Activated CD4-positive, alpha-beta memory T cell treated with anti-CD3 and anti-CD28 coated beads for 36 hours (primary cell): Measurements from ENCODE around the gene PPP6R1. TPM values are rescaled to one million over a fixed set of nuclear protein-coding genes. Genes with fewer than 3 reads are reported as not detected.
A peak's percentile ranks its signal among the peaks of the same experiment; 100 is the strongest.

ENCODE experiments used
- CTCF ChIA-PET: fragments of 350-600 bp; sonication (Branson Sonifier 250); formaldehyde crosslinking; loops from one replicate; lab custom pipeline; 2021; ENCODE audit warnings: antibody characterized with exemption, inconsistent platforms; lab: Charles Lee
- POLR2A ChIA-PET: fragments of 350-600 bp; sonication (Branson Sonifier 250); formaldehyde crosslinking; loops from one replicate; lab custom pipeline; 2021; ENCODE audit warnings: antibody characterized with exemption; lab: Charles Lee
- DNase-seq: peaks from one replicate; pipeline ENCODE4 v3.0.0-alpha.2; 2020
- H3K27ac Mint-ChIP-seq: one replicate; pipeline ENCODE4 v1.8.0; 2021; ENCODE audit warnings: mixed read lengths
- H3K27me3 Mint-ChIP-seq: one replicate; pipeline ENCODE4 v1.8.0; 2021; ENCODE audit warnings: mixed read lengths
- H3K36me3 Mint-ChIP-seq: one replicate; pipeline ENCODE4 v1.8.0; 2021; ENCODE audit warnings: mixed read lengths
- H3K4me1 Mint-ChIP-seq: one replicate; pipeline ENCODE4 v1.8.0; 2021; ENCODE audit warnings: low read depth, mixed read lengths
- H3K4me3 Mint-ChIP-seq: one replicate; pipeline ENCODE4 v1.8.0; 2021; ENCODE audit warnings: mild to moderate bottlenecking, mixed read lengths
- H3K9me3 Mint-ChIP-seq: one replicate; pipeline ENCODE4 v1.8.0; 2021; ENCODE audit warnings: mixed read lengths
- intact Hi-C: fragments of 100-400 bp; cut with micrococcal nuclease; formaldehyde crosslinking; loops from one replicate; pipeline ENCODE4 v1.15.1; 2023
- total RNA-seq, 2 experiments: library from RNA; stranded (reverse); gene quantifications; one replicate each; pipeline ENCODE4 v1.2.3, GENCODE V29; 2021

The PPP6R1 gene
- total RNA-seq, 2 experiments from 2014 or later, result 180 to 200 TPM

DNA sequence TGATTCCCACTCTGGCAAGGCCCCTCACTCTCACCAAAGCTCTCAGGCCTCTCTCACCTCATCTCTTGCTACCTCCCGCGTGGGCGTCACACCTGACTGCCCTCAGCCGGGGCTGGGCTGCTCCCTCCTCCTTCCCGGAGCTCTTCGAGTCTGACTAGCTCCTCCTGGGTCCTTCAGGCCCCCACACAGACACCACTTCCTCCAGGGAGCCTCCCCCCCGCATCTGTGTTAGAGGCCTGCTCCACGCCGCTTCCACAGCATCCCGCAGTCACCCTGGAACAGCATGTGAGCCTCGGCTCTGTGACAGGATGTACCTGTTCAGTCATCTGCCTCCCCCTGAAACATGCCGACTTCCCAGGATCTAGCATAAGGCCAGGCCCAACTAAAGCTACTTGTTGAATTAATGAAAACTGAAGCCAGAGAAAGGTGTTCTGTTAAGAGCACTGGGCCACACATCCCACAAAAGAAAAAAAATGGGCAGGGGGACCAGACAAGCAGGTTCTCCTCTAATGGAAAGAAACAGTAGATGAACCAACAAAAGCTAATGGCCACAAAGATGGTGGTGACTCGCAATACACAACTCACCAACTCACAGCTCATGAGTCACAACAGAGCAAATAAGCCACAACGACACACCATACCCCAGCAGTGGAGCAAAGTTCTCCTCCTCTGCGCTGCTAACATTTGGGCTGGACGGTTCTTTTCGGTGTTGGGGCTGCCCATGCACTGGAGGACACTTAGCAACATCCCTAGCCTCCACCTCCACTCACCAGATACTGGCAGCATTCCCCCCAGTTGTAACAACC lies 3.0 kb downstream of the PPP6R1 start:
- ChIA-PET CTCF (interaction anchor here (0.8 to 2.6 kb wide), 8 partner anchors 44 to 397 kb away, joined by 3 to 9 read pairs (median 4); partner anchors contain the start of genes KMT5C and ZNF628), POLR2A (interaction anchor here (0.6 to 3.9 kb wide), 9 partner anchors 24 to 886 kb away, joined by 3 to 20 read pairs (median 5); partner anchors contain the start of genes HSPBP1, KMT5C, RPL28 and TMEM238)
- Mint-ChIP-seq H3K36me3 (peaks cover 41% of the 10 kb centered on the region), H3K27me3 (no peaks in the 10 kb centered on the region), H3K4me3 (peak overlapping the region; percentile 93), H3K9me3 (no peaks in the 10 kb centered on the region), H3K4me1 (peaks cover 60% of the 10 kb centered on the region), H3K27ac (peak overlapping the region; percentile 98)
- intact Hi-C loops, result loop anchor here (5.0 to 10.0 kb wide), 3 partner anchors 36 to 386 kb away; partner anchors contain the start of genes ZNF580 and ZNF581
- peak; percentile 80 for DNase-seq

DNA sequence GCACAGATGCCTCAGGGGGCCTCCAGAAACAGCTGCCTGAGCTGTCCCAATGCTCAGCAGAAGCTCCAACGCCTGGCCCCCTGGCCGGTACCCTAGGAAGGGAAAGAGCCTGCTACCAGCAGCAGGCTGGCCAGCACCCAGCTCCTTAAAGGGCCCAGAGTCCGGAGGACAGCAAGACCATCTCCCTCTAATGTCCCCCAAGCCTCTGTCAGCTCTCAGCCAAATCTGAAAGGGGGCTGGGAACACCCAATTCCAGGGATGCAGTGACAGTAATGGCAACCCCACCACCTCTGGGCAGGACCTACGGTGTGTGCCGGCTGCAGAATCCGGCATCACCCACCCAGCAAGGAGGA lies 4.2 kb downstream of the PPP6R1 start:
- DNase-seq, result no peak
- ChIA-PET CTCF (interaction anchor here (0.9 to 2.6 kb wide), 6 partner anchors 47 to 399 kb away, joined by 3 to 9 read pairs (median 3); partner anchors contain the start of gene KMT5C), POLR2A (interaction anchor here (1.1 to 3.9 kb wide), 4 partner anchors 25 to 153 kb away, joined by 3 to 18 read pairs (median 10); partner anchors contain the start of genes HSPBP1, RPL28 and UBE2S)
- peaks cover 44% of the 10 kb centered on the region for H3K36me3 Mint-ChIP-seq
- H3K27me3 Mint-ChIP-seq, result no peaks in the 10 kb centered on the region
- H3K4me1 Mint-ChIP-seq, result peaks cover 57% of the 10 kb centered on the region
- H3K27ac Mint-ChIP-seq, result peak overlapping the region; percentile 98
- H3K4me3 Mint-ChIP-seq, result peak overlapping the region; percentile 93
- H3K9me3 Mint-ChIP-seq, result no peaks in the 10 kb centered on the region
- intact Hi-C loops, result loop anchor here (10.0 kb wide), 1 partner anchor 80 kb away; no protein-coding TSS in a partner anchor

DNA sequence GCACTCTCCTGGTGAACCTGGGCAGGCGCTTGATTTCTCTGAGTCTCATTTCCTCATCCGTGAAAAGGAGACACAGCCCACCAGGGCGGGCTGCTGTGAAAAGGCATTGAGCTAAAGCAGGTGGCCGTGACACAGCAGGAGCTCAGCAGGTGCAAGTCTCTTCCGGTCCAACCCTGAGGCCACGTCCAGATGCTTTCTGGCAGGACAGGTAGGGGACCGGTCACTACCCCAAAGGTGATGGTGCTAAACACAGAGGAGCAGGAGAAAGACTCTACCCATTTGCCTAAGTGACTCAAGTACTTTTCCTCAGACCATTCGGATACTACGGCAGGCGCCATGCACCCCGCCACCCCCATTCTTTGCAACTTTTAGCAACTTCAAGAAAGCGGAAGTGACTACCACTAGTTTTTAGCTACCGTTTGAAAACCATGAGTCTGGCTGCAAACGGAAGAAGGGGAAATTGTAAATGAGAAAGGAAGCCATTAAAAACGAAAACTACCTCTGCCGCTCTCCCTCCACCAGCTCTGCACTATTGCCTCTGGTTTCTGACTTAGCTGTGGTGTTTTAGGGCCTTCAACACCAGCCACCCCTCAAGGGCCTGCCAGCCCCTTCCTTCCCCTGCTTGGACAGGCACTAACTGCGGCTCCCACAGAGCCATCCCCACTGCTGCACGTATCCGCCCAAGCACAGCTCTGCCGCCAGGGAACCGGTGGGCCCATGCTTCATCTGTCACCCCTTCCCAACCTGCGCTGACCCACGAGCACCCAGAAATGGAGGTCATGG lies 4.8 kb downstream of the PPP6R1 start:
- intact Hi-C loops, result loop anchor here (10.0 kb wide), 1 partner anchor 79 kb away; no protein-coding TSS in a partner anchor
- POLR2A ChIA-PET, result interaction anchor here (0.6 to 3.9 kb wide), 7 partner anchors 26 to 389 kb away, joined by 3 to 18 read pairs (median 5); partner anchors contain the start of genes HSPBP1, KMT5C, RPL28 and TMEM238
- Mint-ChIP-seq H3K36me3 (peaks cover 44% of the 10 kb centered on the region), H3K4me3 (peak overlapping the region; percentile 93), H3K9me3 (no peaks in the 10 kb centered on the region), H3K4me1 (peaks cover 55% of the 10 kb centered on the region), H3K27ac (peak overlapping the region; percentile 98), H3K27me3 (no peaks in the 10 kb centered on the region)
- DNase-seq, result peak; percentile 79
- CTCF ChIA-PET, result interaction anchor here (0.6 to 2.6 kb wide), 4 partner anchors 48 to 401 kb away, joined by 3 to 9 read pairs (median 4); partner anchors contain the start of genes KMT5C and U2AF2

DNA sequence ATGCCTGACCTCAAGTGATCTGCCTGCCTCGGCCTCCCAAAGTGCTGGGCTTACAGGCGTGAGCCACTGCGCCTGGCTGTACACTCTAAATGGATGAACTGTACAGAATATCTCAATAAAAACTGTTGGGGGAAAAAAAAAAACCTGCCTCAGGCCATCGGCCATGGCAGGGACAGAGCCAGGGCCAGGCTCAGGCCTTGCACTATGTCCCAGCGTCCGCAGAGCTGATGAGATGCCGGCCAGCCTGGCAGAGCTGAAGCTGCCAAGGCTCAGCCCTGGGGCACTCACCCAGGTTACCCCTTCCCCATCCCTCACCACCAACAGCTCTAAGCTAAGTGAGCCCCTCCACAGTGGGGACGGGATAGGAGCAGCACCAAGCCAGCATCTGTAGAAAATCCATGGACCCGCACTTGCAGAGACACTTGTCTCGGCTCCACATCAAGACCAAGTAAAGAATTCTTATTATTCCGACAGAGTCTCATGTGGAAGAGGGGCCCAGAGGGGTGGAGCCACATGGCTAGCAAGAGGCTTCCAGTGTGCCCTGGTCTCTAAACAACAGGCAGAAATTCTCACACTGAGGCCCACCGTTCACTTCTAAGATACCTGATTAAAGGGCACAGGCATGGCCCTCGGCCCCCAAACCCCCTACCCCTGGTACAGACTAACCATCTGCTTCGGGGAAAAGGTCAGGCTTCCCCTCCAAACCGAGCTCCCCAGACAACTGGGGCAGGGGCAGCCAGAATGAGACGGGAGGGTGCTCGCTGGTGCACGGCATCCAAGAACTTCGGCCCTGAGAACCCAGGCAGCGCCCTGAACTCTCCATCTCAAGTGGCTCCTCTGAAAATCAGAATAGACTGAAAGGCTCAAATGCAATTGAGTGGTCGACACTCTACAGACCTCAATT lies 5.8 kb downstream of the PPP6R1 start:
- POLR2A ChIA-PET, result interaction anchor here (0.8 to 3.9 kb wide), 6 partner anchors 27 to 154 kb away, joined by 3 to 18 read pairs (median 4); partner anchors contain the start of genes HSPBP1, KMT5C, TMEM238 and UBE2S
- Mint-ChIP-seq H3K4me1 (peaks cover 64% of the 10 kb centered on the region), H3K36me3 (peaks cover 46% of the 10 kb centered on the region), H3K9me3 (no peaks in the 10 kb centered on the region), H3K27ac (peak overlapping the region; percentile 98), H3K27me3 (no peaks in the 10 kb centered on the region), H3K4me3 (peak overlapping the region; percentile 93)
- CTCF ChIA-PET, result interaction anchor here (1.2 kb wide), 1 partner anchor 130 kb away, joined by 3 read pairs; no protein-coding TSS in a partner anchor
- intact Hi-C loops, result loop anchor here (10.0 kb wide), 1 partner anchor 78 kb away; no protein-coding TSS in a partner anchor
- no peak for DNase-seq

GRCh38 chr19:55251341-55252081 lies 7.3 kb downstream of the PPP6R1 start:
- no peaks in the 10 kb centered on the region for H3K9me3 Mint-ChIP-seq
- ChIA-PET POLR2A (interaction anchor here (0.8 to 1.3 kb wide), 3 partner anchors 8 to 139 kb away, joined by 3 to 6 read pairs (median 4); partner anchors contain the start of genes KMT5C and PPP6R1), CTCF (interaction anchor here (0.5 to 1.2 kb wide), 3 partner anchors 16 to 167 kb away, joined by 3 read pairs; no protein-coding TSS in a partner anchor)
- H3K4me1 Mint-ChIP-seq, result peaks cover 61% of the 10 kb centered on the region
- intact Hi-C loops, result loop anchor here (1.0 to 10.0 kb wide), 2 partner anchors 8 to 77 kb away; partner anchors contain the start of gene PPP6R1
- peaks cover 36% of the 10 kb centered on the region for H3K36me3 Mint-ChIP-seq
- peak; percentile 75 for DNase-seq
- H3K27me3 Mint-ChIP-seq, result no peaks in the 10 kb centered on the region
- H3K4me3 Mint-ChIP-seq, result peak overlapping the region; percentile 64
- peak overlapping the region; percentile 98 for H3K27ac Mint-ChIP-seq

DNA sequence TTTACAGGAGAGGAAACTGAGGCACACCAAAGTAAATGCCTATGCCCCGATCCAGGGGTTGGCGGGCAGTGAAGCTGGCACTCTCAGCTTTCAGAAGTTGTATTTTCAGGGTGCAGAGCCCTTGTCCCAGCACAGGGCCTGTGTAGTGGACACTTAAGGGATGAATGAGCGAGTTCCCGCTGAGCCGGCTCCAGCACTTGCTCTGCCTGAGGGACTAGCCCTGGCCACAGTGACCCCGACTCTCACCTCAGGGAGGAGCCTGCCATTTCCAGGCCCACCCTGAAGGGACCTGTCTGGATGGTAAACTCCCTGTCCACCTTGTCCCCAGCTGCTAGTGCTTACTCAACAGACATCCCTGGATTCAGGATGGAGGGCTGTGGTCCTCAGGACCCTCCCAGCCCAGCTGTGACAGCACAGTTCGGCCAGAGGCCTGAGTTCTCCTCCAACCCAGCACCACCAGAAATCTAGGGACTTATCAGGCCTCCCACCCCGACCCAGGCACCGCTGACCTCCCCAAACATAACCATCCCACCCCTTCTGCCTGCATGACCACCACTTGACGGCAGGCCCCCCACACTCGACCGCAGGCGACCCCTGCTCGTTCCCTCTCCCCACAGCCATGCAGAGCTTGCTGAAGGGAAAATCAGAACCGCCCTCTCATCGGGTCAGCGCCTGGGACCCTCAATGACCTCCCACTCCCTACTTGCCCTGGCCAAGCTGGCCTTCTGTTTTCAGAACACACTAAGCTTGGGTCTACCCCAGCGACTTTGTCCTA lies 8.4 kb downstream of the PPP6R1 start:
- no peak for DNase-seq
- no peaks in the 10 kb centered on the region for H3K27me3 Mint-ChIP-seq
- CTCF ChIA-PET, result interaction anchor here (0.5 to 1.0 kb wide), 3 partner anchors 15 to 404 kb away, joined by 3 read pairs; partner anchors contain the start of gene U2AF2
- POLR2A ChIA-PET, result interaction anchor here (1.3 kb wide), 1 partner anchor 9 kb away, joined by 6 read pairs; the partner anchor contains the start of gene PPP6R1
- intact Hi-C loops, result loop anchor here (1.0 to 10.0 kb wide), 2 partner anchors 9 to 76 kb away; partner anchors contain the start of gene PPP6R1
- H3K36me3 Mint-ChIP-seq, result peaks cover 29% of the 10 kb centered on the region
- H3K27ac Mint-ChIP-seq, result peak overlapping the region; percentile 98
- H3K9me3 Mint-ChIP-seq, result no peaks in the 10 kb centered on the region
- peaks cover 51% of the 10 kb centered on the region for H3K4me1 Mint-ChIP-seq
- H3K4me3 Mint-ChIP-seq, result no peak overlapping the region

GRCh38 chr19:55249841-55250240 lies 9.0 kb downstream of the PPP6R1 start:
- CTCF ChIA-PET, result no interaction called here
- Mint-ChIP-seq H3K4me1 (peaks cover 48% of the 10 kb centered on the region), H3K27me3 (no peaks in the 10 kb centered on the region), H3K9me3 (no peaks in the 10 kb centered on the region), H3K36me3 (peaks cover 24% of the 10 kb centered on the region), H3K4me3 (no peak overlapping the region), H3K27ac (no peak overlapping the region)
- POLR2A ChIA-PET, result no interaction called here
- intact Hi-C loops, result loop anchor here (10.0 kb wide), 1 partner anchor 75 kb away; no protein-coding TSS in a partner anchor
- DNase-seq, result no peak

- Mint-ChIP-seq H3K4me3 (no peak overlapping the region), H3K27me3 (no peaks in the 10 kb centered on the region), H3K27ac (peak overlapping the region; percentile 38), H3K36me3 (peaks cover 26% of the 10 kb centered on the region), H3K4me1 (peaks cover 44% of the 10 kb centered on the region), H3K9me3 (no peaks in the 10 kb centered on the region)
- intact Hi-C loops, result no loop called here
- POLR2A ChIA-PET, result interaction anchor here (1.1 kb wide), 1 partner anchor 8 kb away, joined by 3 read pairs; no protein-coding TSS in a partner anchor
- DNase-seq, result no peak
- CTCF ChIA-PET, result no interaction called here
Observed at GRCh38 chr19:55248704-55249103, 10.1 kb downstream of the PPP6R1 start.

DNA sequence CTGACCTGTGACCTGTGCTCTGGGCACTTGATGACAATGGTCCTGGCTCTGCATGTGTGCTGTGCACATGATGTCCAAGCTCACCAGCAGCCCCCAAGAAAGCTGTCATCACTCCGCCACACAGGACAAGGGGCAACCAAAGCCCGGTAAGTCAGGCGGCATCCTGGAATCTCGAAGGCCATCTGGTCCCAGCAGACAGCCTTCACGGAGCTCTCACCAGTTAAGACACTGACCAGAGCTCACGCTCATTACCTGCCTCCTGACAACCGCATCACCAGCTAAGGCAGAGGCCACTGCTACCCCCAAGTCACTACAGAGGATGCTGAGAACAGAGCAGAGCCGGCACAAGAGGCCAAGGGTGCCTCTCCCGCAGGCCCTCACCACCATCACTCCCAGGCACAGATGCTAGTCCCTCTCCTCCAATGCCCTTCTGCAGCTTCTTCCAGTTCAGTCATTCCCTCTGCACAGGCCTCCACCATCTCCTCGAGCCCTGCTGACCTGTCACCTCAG lies 10.6 kb downstream of the PPP6R1 start:
- intact Hi-C loops, result no loop called here
- CTCF ChIA-PET, result interaction anchor here (0.7 kb wide), 2 partner anchors 53 to 256 kb away, joined by 3 read pairs; no protein-coding TSS in a partner anchor
- Mint-ChIP-seq H3K27me3 (no peaks in the 10 kb centered on the region), H3K4me1 (peaks cover 40% of the 10 kb centered on the region), H3K27ac (no peak overlapping the region), H3K9me3 (no peaks in the 10 kb centered on the region), H3K36me3 (peaks cover 22% of the 10 kb centered on the region), H3K4me3 (no peak overlapping the region)
- DNase-seq, result no peak
- POLR2A ChIA-PET, result interaction anchor here (1.1 kb wide), 1 partner anchor 8 kb away, joined by 3 read pairs; no protein-coding TSS in a partner anchor
